GM21529 (cell line): Measurements from ENCODE around the gene PGAP6.
"Not testable (repeated sequence)": the region's sequence is repeated elsewhere in the genome, so short reads cannot be mapped to it uniquely, and the experiment has no call there.

Experiments
- ATAC-seq: cut with Tn5 transposase; IDR thresholded peaks from one replicate; pipeline ENCODE4 v1.9.1; 2021; ENCODE audit not compliant: unreplicated experiment

Gene PGAP6, protein sequence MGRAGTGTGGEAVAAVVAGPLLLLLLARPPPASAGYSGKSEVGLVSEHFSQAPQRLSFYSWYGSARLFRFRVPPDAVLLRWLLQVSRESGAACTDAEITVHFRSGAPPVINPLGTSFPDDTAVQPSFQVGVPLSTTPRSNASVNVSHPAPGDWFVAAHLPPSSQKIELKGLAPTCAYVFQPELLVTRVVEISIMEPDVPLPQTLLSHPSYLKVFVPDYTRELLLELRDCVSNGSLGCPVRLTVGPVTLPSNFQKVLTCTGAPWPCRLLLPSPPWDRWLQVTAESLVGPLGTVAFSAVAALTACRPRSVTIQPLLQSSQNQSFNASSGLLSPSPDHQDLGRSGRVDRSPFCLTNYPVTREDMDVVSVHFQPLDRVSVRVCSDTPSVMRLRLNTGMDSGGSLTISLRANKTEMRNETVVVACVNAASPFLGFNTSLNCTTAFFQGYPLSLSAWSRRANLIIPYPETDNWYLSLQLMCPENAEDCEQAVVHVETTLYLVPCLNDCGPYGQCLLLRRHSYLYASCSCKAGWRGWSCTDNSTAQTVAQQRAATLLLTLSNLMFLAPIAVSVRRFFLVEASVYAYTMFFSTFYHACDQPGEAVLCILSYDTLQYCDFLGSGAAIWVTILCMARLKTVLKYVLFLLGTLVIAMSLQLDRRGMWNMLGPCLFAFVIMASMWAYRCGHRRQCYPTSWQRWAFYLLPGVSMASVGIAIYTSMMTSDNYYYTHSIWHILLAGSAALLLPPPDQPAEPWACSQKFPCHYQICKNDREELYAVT

DNA sequence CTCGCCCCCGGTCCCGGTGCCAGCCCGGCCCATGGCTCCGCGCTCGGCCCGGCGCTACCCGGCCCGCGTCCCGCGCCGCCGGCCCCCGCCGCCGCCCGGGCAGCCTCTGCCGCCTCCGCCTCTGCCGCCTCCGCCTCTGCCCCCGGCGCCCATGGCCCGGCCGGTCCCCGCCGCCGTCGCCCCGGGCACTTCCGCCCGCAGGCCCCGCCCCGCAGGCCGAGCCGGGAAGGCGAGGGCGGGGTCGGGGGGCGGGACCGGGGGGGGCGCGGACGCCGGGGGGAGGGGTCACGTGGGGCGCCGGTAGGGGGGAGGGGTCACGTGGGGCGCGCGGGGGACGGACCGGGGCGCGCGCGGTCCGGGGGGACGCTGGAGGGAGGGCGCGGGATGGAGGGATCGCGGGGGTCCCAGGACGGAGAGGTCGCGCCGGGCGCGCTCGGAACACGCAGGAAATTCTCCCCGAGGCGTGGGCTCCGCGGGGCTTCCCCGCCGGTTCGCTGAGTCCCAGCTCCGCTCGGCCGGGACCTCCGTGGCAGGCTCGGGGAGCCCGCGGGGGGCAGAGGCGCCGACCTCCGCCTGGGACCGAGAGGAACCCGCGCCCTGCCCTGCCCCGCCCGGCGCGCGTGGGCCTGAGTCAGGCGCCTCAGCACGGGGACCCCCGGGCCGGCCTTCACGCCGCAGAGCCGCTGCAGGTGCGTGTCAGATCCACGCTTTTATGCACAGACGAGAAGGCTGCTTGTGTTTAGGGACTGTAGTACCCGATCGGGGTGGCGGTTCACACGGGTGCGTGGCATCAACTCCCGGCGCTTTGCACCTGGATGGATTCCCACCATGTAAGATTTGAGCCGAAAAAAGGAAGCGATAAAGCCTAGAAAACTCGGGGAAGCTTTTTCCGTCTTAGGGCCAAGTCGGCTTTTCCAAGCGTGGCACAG, at the start of gene PGAP6:
TSS of gene PGAP6 (minus strand) at position 190 of the 929 bp plus-strand sequence. CDS start at position 33, 157 bp downstream.
- ATAC-seq: peak; percentile 40

DNA sequence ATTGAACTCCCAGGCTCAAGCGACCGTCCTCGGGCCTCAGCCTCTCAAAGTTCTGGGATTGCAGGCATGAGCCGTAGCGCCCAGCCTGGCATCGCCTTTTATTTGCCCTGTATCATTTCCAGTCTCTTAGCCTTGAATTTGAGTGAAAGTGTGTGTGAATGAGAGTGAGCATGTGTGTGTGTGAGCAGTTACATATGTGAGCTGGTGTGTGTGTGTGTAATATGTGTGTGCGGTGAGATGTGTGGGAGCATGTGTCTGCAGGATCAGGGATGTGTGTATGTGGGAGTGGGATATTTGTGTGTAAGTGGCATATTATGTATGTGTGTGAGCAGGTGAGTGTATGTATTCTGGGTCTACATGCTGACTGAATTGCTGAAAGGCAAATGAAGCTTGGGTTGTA, 49.1 kb upstream of the PGAP6 start:
- ATAC-seq: no peak

DNA sequence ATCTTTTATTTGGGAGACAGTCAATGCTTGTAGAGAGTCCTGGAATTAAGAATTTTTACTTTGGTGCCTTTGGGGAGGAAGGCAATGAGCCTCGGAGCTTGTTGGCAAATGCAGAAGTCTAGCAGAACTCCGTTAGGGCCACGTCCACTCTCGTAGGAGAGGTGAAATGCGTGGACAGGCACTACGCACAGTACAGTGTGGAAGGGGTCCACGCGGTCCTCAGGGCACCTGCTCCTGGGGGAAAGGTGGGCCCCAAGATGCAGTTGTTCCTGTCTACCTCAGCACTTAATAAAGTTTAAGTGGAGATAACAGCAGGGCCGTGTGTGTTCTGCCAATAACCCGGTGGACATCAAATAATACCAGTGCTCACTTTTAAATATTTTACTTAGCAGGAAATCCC, 45.5 kb upstream of the PGAP6 start:
- ATAC-seq: no peak

DNA sequence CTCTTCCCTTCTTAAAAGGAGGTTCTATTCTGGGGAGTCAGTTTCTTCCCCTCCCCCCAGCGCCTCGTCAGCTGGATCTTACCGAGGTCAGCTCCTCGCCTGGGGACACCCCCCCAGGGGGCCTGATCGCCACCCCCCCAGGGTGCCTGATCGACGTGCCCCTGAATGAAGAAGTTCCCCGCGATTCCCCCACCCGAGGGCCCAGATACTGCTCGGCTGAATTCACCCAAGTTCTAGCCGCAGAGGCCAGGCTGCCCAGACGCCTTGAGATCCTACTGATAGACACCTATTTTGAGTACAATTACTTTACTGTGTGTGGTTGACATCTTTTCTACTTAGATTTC, 45.1 kb upstream of the PGAP6 start:
- ATAC-seq: no peak

DNA sequence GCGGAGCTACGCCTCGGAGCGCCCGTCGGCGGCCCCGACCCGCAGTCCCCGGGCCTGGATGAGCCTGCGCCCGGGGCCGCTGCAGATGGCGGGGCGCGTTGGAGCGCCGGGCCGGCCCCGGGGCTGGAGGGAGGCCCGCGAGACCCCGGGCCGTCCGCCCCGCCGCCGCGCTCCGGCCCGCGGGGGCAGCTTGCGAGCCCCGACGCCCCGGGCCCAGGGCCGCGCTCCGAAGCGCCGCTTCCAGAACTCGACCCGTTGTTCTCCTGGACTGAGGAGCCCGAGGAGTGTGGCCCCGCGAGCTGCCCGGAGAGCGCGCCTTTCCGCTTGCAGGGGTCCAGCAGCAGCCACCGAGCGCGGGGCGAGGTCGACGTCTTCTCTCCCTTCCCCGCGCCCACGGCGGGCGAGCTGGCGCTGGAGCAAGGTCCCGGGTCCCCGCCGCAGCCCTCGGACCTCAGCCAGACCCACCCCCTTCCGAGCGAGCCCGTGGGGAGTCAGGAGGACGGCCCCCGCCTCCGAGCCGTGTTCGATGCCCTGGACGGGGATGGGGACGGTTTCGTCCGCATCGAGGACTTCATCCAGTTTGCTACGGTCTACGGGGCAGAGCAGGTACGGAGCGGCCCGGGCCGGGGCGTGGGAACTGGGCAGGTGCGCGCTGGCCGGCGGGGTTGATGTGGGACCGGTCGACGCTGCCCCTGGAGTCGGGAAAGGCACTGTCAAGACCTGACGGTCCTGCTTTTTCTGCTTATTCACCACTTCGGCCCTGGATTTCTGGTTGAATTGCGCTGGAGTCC, 44.5 kb upstream of the PGAP6 start:
- ATAC-seq: no peak

DNA sequence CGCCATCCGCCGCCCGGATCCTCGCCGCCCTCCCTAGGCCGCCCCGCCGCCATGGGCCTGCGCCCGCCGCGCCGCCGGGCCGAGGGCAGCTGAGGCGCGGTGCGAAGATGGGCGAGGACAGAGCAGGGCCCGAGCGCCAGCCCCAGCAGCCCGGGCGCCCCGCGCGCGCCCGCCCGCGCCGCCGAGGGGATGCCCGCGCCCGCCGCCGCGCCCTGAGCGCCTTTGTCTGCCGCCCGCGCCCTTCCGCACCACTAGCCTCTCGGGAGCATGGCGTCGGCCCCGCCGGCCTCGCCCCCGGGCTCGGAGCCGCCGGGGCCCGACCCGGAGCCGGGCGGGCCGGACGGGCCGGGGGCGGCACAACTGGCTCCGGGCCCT, 43.9 kb upstream of the PGAP6 start:
- ATAC-seq: peak; percentile 40

DNA sequence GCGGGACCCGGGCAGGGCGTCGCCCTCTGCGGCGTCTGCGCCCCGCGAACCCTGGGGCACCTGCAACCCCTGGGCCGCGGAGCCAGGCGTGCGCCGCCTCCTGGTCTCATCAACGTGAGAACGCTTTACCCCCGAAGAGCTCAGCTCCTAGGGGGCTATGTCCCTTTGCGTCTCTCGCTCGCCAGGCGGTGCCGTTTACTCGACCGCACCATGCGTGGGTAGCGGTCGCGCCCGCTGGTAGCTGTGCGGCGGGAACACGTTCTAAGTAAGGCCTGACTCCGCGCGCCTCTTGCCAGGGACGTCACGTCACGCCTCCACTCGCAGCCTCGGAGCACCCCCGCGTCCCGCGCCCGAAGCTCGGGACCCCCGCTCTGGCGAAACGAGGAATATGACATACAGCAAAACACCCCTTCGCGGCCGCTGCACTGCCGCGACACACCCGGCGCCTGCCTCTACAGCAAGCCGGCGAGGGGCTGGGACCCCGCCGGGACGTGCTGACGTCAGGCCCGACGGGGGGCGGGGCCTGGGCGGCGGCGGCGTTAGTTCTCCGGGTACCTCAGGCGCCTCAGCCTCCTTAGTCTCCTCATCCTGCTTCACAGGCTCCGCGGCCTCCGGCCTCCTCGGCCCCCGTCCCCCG, 43.4 kb upstream of the PGAP6 start, which contains the start of gene RAB11FIP3:
TSS of gene RAB11FIP3 (plus strand) at position 568 of the 637 bp plus-strand sequence. CDS start 358 bp downstream, outside the sequence.
- peak; percentile 86 for ATAC-seq

DNA sequence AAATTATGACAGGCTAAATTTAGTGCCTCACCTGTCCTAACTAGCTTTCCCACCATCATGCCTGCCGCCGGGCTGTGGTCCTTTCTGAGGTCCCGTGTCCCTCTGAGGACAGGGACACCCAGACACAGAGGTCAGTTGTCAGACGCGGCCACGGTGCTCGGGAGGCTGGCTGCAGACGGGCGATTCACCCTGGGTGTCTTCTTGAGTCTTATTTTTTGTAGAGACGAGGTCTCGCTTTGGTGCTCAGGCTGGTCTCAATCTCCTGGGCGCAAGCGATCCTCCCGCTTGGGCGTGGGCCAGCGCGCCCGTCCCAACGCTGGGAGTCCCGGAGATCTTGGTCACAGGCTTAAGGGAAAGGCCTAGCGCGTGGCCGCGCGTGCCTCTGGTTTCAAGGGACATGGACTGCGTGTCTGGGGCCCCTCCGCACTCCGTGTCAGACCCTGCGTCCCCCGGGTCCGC, 42.9 kb upstream of the PGAP6 start:
- ATAC-seq: no peak

DNA sequence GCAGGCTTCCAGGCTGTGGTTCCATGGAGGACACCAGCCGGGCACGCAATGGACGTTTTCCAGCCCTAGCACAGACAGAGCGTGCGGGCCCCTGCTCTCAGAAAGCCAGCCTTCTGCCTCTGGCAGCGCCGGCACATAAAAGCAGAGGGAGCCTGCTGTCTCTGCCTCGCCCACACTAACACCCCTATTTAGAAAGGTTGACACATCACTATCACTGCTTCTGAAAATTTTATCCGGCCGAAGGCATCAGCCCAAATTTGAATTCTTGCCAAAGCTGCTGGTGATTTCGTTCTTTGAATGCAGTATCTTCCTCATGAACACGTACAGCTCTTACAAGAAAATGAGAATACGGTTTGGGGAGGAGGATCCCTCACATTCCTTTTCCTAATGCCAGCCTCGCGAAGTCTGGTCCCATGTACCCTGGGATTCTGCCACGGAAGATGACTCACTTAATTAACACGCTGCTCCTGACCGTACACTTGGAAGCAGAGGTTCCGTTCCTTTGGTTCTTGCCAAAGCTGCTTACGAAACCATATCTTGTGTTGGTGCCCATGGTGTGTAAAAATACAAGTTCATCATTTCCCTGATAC, 42.4 kb upstream of the PGAP6 start:
- no peak for ATAC-seq

DNA sequence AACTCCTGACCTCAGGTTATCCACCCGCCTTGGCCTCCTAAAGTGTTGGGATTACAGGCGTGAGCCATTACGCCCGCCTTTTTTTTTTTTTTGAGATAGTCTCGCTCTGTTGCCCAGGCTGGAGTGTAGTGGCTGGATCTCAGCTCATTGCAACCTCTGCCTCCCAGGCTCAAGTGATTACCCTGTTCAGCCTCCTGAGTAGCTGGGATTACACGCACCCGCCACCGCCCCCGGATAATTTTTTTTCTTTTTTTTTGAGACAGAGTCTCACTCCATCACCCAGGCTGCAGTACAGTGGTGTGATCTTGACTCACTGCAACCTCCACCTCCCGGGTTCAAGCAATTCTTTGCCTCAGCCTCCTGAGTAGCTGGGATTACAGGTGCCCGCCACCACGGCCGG, 40.4 kb upstream of the PGAP6 start:
- ATAC-seq: not testable (repeated sequence)

DNA sequence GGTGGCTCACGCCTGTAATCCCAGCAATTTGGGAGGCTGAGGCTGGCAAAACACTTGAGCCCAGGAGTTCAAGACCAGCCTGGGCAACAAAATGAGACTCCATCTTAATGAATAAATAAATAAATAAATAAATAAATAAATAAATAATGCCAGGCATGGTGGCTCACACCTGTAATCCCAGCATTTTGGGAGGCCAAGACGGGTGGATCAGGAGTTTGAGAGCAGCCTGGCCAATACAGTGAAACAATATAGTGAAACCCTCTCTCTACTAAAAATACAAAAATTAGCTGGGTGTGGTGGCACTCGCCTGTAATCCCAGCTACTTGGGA, 33.4 kb upstream of the PGAP6 start:
- ATAC-seq: not testable (repeated sequence)

DNA sequence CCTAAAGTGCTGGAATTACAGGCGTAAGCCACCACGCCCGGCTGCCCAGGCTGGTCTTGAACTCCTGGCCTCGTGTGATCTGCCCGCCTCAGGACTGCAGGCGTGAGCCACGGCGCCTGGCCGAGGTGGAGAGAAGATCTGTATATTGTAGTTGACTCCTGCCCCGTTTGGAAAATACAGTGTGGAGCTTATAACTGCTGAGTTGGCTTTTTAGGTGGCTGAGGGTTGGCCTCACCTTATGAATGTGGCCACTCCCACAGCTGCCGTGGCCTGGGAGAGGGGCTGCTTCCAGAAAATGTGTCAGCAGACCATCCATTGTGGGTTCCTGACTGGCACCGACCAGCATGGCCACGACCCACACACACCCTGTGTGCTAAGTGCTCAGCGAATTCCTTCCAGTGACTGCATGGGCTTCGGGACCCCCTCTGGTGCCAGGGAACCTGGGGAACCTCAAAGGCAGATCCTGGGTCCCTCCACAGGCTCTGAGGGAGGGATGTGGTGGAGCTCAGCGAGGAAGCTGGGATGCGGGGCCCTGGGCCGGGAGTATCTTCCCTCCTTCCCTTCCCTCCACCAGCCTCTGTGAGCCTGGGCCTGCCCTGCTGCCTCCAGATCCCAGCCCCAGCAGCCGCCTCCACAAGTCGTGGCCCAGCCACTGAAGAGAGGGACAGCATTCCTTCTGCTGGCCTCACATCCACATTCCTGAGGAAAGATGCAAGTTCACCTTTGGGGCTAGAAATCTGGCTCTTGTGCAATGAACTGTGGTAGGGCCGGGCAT, 32.8 kb upstream of the PGAP6 start:
- no peak for ATAC-seq

DNA sequence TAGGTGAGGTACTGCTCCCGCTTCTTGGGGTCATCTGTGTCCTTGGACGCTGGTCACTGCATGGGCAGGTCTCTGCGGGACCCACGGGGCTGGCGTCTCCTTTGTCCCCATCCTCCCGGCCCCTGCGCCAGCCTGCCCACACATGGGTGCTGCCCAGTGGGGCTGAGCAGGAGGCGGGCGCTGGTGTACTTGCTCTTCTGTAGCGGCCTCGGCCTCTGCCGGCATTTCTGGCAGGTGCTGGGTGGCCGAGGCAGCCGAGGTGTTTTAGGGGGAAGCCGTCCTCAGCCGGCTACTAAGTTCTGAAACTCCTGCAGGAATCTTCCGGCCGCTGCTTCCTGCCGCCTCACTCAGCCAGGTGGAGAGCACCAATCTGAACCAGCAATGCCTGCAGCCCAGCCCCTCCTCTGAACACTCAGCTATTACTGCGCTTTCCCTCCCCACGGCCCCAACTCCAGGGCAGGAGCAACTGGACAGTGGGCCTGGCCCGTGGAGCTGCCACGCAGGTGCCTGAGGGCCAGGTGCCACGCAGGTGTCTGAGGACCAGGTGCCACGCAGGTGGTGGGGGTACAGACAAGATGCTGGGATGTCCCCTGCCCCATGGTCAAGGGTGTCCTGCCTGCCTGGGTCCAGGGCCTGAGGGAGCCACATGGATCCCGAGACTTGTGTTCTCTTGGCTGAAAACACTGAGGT, 29.9 kb upstream of the PGAP6 start:
- ATAC-seq: no peak

DNA sequence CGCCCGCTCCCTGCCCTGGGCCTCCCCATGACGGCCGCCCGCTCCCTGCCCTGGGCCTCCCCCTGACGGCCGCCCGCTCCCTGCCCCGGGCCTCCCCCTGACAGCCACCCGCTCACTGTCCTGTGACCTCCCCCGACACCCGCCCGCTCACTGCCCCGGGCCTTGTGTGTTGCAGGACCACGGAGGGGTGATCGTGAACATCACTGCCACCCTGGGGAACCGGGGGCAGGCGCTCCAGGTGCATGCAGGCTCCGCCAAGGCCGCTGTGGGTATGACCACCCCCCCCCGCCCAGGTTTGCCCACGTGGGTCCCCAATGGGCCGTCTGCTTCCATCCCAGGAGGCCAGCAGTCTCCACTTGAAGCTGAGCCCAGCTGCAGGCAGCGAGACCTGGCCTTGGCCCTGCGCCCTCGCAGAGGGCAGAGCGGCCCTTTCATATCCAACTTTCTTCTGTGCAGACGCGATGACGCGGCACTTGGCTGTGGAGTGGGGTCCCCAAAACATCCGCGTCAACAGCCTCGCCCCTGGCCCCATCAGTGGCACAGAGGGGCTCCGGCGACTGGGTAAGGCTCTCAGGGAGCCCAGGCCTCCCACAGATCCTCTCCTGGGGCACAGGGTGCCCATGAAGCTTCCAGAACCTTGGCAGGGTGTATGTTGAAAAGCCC, 28.9 kb upstream of the PGAP6 start:
- no peak for ATAC-seq

DNA sequence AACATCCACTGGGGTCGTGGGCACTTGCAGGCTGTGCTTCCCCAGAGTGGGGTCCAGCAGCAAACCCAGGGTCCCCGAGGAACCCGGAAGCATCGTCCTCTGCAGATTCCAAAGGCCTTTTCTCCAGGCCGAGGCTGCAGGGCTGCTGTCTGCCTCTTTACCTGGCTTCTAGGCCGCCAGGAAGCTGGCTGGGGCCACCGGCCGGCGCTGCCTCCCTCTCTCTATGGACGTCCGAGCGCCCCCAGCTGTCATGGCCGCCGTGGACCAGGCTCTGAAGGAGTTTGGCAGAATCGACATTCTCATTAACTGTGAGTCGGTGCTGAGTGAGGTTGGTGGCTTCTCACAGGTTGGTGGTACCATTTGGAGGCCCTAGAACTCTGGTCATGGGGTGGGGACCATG, 25.5 kb upstream of the PGAP6 start:
- no peak for ATAC-seq

DNA sequence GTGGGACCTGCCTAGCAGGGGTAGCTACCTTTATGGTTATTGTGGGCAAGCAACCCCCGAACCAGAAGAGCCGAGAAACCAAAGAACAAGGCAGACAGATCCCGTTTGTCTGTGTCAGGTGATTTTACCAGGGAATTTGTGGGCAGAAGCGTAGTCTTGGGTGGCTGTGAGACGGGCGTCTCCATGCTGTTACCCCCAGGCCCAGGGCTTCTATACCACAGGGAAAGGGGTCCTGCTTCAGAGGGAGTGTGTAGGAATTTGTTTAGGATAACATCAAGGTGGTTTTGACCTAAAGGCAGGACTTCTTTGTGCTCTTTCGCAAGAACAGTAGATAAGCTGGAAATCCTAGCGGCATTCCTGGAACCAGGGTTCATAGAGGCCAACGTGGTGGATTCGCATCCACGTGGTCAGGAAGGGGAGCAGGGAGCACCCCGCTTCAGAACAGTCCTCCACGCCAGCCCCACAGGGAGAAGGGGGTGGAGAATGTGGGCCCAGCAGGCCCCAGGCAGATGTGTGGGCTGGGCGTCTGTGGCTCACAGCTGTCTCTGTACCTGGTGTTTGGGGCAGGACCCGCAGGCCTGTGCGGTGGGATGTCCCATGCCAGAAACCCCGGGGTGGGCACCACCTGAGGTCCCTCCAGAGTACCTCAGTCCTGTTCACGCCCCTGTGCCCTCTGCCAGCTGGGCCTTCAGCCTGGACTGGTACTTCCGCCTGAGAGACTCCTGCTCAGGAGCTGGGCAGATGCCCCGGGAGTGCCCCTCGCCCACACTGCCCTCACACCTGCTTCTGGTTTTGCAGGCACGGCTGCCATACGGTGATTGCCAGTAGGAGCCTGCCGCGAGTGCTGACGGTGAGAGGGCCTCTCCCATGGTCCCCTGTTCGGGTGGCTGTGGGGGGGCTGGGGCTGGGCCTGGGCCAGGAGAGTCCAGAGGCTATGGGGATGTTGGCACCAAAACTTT, 24.0 kb upstream of the PGAP6 start:
- ATAC-seq: no peak
